NCI-H1092 (cell line): ENCODE results near the gene FOS.
"Not testable (repeated sequence)": the region's sequence is repeated elsewhere in the genome, so short reads cannot be mapped to it uniquely, and the experiment has no call there.

Experiments used
- DNase-seq: peaks from one replicate; lab custom pipeline; 2025; lab: John Stamatoyannopoulos, UW

Gene FOS

DNA sequence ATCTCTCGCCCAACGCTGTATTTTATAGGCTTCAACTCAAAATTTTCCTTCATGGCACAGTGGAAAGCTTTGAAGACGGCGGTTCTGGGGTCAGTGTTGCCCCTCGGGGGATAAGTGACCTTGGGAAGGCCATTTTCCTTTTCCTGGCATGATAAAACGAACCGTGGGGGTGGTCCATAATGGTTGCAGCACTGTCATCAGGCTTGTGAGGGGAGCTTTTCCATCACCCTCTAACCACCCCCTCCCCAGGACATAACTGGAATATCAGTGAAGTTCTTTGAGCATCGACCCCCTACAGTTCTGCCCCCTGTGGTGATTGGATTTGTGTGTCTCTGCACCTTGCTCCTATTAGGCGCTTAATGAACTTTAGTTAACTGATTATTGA is 16.0 kb downstream of the FOS start:
- DNase-seq, result no peak

GRCh38 chr14:75295061-75295461 is 16.4 kb downstream of the FOS start:
- no peak for DNase-seq

DNA sequence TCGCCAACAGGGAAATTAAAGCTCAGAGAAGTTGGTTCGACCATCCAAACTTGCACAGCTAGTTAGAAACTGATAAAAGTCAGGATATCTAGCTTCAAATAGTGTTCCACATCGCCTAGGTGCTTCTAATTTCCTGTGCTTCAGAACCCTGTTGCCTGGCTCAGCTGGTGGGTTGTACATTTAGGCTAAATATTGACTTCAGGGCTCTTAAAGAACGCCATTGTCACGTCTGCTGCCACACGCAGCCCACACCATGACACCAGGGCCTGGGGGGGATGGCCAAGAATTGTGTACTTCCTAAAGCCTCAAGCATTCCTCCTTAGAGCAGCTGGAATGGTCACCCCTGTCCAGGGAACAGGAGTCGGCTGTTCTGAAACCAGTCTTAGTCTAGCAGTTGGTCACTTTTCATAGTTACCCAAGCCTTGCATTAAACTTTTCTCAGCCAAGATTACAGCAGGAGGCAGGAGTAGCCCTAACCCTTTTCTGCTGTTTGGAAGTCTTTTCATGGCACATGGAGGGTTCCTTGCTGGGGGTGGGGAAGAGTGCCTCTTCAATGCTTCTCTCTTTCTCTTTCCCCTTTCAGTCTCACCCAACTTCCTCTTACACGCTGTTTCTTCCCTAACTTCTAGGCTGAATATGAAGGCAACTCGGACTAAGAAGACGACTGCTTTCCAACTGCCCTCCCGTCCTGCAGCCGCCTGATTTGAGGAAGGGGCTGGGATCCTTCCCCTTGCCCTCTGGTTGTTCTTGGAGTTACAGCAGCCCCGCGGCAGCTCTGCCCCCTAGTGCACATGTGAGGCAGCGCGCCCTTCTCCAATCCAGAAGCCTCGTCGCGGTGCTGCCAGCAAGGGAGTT is 17.1 kb downstream of the FOS start:
- peak; percentile 29 for DNase-seq

DNA sequence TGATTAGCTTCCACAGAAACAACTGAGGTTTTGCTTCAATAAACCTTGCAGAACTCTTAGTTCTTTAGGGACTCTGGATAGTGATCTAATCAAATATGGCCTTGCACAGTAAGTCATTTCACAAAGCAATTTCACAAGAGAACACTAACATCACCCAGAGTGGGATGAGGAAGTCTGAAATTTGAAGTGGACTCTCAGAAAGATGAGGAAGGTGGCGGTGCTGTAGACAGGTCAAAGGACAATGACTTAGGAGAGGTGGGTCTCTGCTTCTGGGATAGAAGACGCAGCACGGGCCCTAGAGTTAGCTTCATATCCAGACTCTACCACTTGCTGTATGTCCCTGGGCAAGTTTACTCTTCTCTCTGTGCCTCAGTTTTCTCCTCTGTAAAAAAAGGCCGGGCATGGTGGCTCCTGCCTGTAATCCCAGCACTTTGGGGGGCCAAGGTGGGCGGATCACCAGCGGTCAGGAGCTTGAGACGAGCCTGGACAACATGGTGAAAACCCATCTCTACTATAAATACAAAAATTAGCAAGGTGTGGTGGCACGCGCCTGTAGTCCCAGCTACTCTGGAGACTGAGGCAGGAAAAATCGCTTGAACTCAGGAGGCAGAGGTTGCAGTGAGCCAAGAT is 18.9 kb downstream of the FOS start:
- no peak for DNase-seq

DNA sequence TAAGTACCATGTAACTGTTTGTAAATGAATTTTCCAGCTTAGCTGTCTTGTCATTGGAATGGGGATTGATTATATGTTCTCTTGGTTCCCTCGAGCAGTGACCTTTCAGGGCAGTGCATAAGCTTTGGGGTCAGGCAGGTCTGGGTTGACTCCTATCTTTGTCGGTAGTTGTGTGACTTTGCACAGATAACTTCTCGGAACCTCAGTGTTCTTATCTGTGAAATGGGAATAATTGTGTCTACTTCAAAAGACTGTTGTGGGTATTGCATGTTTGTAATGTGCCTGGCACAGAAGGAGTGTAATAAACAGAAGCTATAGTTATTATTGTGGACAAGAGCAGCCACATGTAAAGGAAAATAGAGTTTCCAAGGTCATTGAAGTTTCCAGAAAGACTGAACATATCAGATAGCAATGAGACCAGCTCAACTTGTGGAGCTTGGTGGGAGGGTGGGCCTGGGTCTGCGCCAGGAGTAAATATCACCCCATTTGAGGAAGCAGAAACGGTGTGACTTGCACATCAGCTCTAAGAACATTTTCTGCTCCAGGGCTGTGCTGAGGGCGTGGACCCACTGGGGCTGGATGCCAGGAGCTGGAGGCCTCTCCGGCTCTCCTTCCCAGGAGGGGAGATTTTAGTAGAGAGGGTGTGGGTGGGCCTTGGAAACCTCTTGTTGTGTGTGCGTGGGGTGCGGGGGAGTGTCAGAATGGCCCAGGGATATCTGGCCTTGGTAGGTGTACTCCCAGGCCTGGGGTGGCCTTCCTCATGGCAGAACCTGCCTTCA is 19.7 kb downstream of the FOS start:
- DNase-seq, result no peak

- no peak for DNase-seq
Observed at GRCh38 chr14:75299059-75299458, 20.4 kb downstream of the FOS start.

DNA sequence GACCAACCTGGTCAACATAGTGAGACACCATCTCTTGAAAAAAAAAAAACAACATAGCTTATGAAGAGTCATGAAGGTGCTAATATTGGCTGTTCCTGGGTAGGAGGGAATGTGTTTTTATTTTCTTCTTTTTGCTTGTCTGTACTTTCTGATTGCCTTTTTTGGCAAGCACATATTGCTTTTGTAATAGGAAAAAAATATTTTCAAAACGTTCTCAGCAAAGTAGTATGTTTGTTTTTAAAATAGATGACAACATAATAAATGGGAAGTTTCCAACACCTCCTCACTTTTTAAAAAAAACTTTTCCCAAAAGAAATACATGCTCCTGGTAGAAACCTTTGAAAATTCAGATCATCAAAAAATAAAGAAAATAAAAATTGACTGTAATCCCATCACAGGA is 20.9 kb downstream of the FOS start:
- no peak for DNase-seq

- DNase-seq, result no peak
Observed at GRCh38 chr14:75301666-75302325, 23.2 kb downstream of the FOS start.

DNA sequence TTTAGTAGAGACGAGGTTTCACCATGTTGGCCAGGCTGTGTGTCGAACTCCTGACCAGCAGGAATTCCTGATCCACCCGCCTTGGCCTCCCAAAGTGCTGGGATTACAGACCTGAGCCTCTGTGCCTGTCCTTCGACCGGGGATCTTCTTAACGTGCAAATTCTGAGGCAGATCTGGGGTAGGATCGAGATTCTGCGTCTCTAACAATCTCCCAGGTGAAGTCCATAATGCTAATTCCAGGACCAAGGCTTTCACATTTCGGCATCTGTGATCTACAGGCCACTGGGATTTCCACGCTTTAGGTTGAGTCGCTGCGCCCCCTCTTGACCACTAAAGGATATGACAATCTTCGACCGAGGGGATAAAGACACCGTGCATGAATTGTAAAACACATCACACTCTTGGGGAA is 24.8 kb downstream of the FOS start:
- peak; percentile 61 for DNase-seq

- not testable (repeated sequence) for DNase-seq
Observed at GRCh38 chr14:75306410-75306809, 27.8 kb downstream of the FOS start.

GRCh38 chr14:75306927-75307699 is 28.5 kb downstream of the FOS start:
- DNase-seq, result peak; percentile 28

- DNase-seq, result peak; percentile 76
Observed at GRCh38 chr14:75307700-75308379, 29.2 kb downstream of the FOS start.

- DNase-seq, result not testable (repeated sequence)
Observed at GRCh38 chr14:75308991-75309390, 30.4 kb downstream of the FOS start.

GRCh38 chr14:75309561-75309960 is 30.9 kb downstream of the FOS start:
- DNase-seq, result not testable (repeated sequence)

- DNase-seq, result peak; percentile 90
Observed at GRCh38 chr14:75310295-75311111, 31.9 kb downstream of the FOS start.

DNA sequence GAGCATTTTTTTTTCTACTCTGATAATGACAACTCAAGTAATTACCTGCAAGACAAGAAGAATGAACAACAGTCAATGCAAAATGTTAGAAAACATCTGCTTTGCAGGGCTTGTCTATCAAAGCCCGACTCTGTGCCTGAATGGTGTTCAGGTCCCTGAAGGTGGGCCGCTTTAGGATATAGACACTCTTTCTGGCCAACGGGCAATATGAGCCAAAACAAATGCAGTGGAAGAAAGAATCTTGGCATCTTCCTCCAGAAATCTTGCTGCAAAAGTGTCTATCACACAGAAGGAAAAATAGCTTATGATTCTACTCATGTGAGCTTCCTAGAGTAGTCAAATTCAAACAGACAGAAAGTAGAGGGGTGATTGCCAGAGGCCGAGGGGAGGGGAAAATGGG is 32.7 kb downstream of the FOS start:
- no peak for DNase-seq

- DNase-seq, result no peak
Observed at GRCh38 chr14:75312341-75312740, 33.7 kb downstream of the FOS start.

GRCh38 chr14:75313294-75313693 is 34.7 kb downstream of the FOS start:
- DNase-seq, result no peak

DNA sequence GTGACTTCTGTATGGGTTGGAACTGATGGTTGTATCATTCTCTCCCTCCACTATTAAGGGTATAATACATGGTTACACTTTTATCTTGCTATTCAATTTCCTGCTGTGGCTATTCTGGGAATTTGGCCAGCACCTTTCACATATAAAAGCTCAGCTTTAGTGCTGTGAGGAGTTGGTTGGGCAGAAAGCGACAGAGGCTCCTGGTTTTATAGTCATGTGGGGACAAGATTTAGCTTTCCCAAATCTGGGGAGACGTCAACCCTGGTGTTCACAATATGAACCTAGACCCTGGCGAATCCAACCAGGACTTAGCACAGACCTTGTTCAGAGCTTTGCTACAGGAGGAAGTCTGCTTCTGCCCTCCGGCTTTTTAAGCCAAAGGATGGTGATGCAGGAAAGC is 36.5 kb downstream of the FOS start:
- peak; percentile 63 for DNase-seq

DNA sequence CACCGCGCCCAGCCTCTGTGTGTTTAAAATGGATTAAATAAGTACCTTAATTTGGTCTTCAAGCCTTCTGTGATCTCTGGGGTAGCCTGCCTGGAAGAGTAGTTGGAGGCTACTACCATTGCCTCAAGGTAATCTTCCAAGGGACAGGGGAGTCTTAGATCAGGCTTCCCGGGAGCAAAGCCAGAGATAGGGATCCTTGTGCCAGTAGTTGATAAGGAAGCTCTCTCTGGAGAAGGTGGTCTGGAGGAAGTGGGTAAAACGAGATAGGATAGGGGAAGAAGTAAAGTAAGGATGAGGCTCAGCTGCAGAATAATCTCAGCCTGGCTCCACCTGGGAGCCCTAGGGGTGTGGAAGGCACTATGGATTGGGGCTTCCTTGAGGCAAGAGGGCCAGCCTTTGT is 38.5 kb downstream of the FOS start:
- no peak for DNase-seq
